Common myeloid progenitor, CD34-positive (primary cell): ENCODE results near the gene TCF12.

Experiments
- CTCF ChIA-PET: fragments of 350-600 bp; sonication (Branson Sonifier 250); formaldehyde crosslinking; loops from one replicate; lab custom pipeline; 2021; ENCODE audit warnings: antibody characterized with exemption; lab: Charles Lee
- POLR2A ChIA-PET: fragments of 350-600 bp; sonication (Branson Sonifier 250); formaldehyde crosslinking; loops from one replicate; lab custom pipeline; 2021; ENCODE audit warnings: antibody characterized with exemption; lab: Charles Lee
- DNase-seq, 3 donors: peaks; one replicate each; pipeline versions ENCODE4 v3.0.0 to v3.0.0-alpha.2; 2013
- H3K27ac ChIP-seq, 2 experiments: 1 replicate in 1 of 2; 2 replicates in 1 of 2; pipeline ENCODE4 v1.7.0; 2013; ENCODE audit warnings: inconsistent platforms in 2 of 2, low read length in 2 of 2, mild to moderate bottlenecking in 2 of 2, low read depth in 1 of 2, moderate library complexity in 1 of 2; ENCODE audit not compliant: severe bottlenecking in 2 of 2, insufficient read depth in 1 of 2, poor library complexity in 1 of 2
- H3K27me3 ChIP-seq, 5 experiments: replicated peaks in 2 of 5; 1 replicate in 3 of 5; 2 replicates in 2 of 5; pipeline versions ENCODE4 v1.6.1 to v1.7.0; 2013; ENCODE audit warnings: low read length in 4 of 5, mild to moderate bottlenecking in 2 of 5, moderate library complexity in 2 of 5, inconsistent platforms in 1 of 5; ENCODE audit not compliant: insufficient read depth in 5 of 5, control insufficient read depth in 4 of 5
- H3K36me3 ChIP-seq, 4 experiments: 1 replicate in 2 of 4; 2 replicates in 2 of 4; pipeline versions ENCODE4 v1.6.1 to v1.7.0; 2013; ENCODE audit warnings: low read length in 3 of 4, control low read depth in 1 of 4, mild to moderate bottlenecking in 1 of 4; ENCODE audit not compliant: control insufficient read depth in 4 of 4, insufficient read depth in 4 of 4
- H3K4me1 ChIP-seq, 4 experiments: 1 replicate in 3 of 4; 2 replicates in 1 of 4; pipeline versions ENCODE4 v1.6.1 to v1.7.1; 2013; ENCODE audit warnings: low read length in 3 of 4, mild to moderate bottlenecking in 3 of 4, control low read depth in 1 of 4, inconsistent platforms in 1 of 4, moderate library complexity in 1 of 4; ENCODE audit not compliant: control insufficient read depth in 4 of 4, insufficient read depth in 4 of 4; ENCODE audit errors: control extremely low read depth in 1 of 4
- H3K4me3 ChIP-seq, 7 experiments: 1 replicate in 4 of 7; 2 replicates in 3 of 7; pipeline versions ENCODE4 v1.5.1 to v1.7.0; 2013; ENCODE audit warnings: mild to moderate bottlenecking in 7 of 7, low read length in 6 of 7, moderate library complexity in 6 of 7, inconsistent platforms in 2 of 7, low read depth in 2 of 7, control low read depth in 1 of 7; ENCODE audit not compliant: insufficient read depth in 4 of 7, control insufficient read depth in 1 of 7; ENCODE audit errors: extremely low read depth in 1 of 7
- H3K9me3 ChIP-seq, 5 experiments: 1 replicate in 4 of 5; 2 replicates in 1 of 5; pipeline versions ENCODE4 v1.6.1 to v1.7.1; 2013; ENCODE audit warnings: low read length in 4 of 5, mild to moderate bottlenecking in 2 of 5, inconsistent platforms in 1 of 5, low read depth in 1 of 5, moderate library complexity in 1 of 5; ENCODE audit not compliant: control insufficient read depth in 4 of 5, insufficient read depth in 2 of 5; ENCODE audit errors: control extremely low read depth in 1 of 5
- WGBS: methylation state at CpG from one replicate; pipeline ENCODE4 v1.1.5; 2013; ENCODE audit not compliant: insufficient coverage; 5-methylcytosine and 5-hydroxymethylcytosine counted together

TCF12 gene

DNA sequence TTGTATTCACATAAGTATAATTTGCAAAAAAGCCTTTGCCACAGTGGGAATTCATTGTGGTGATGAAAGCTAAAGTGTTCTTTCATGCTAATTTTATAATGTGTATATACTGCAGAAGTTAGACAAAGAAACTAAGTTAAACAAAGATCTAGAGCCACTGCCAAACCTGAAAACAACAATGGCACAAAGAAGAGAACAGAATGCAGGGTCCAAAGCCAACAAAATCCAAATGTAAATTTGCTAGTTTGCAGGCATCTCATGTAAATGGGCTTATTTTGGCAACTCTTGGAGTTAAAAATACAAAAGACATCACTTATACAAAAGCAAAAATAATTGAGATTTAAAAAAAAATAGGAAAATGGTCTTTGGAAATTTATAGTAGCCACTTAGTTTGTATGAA is 123.0 kb downstream of the TCF12 start:
- H3K9me3 ChIP-seq = no peaks in the 10 kb centered on the region

DNA sequence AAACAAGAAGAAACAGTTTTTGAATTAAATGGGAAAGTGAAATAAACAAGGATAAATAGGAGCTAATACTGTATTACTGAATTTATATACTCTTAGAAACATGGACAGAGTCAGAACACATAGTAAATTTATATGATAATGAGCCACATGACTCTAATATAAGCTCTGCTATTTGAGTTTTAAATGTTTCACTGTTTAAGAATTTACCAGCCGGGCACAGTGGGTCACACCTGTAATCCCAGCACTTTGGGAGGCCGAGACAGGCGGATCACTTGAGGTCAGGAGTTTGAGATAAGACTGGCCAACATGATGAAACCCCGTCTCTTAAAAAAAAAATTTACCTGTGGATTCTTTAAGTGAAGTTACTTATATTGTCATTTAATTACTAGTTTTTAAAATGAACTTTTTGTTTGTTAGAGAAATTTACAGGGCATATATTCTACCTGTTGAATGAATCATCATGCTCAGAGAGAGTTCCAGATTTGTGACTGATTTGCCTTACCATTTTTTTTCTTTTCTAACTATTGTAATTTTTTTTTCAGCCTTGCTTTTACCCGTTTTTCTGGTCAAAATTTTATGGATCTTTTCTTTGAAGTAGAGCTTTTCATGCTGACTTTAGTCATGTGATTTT is 125.7 kb downstream of the TCF12 start:
- WGBS = 92% methylated on average over 2 of the region's 5 CpGs
- POLR2A ChIA-PET = no interaction called here
- CTCF ChIA-PET = no interaction called here

More for the DNA sequence above, 123.0 kb downstream of the TCF12 start:
- no peak for DNase-seq
- H3K27ac ChIP-seq = no peak overlapping the region
- no peaks in the 10 kb centered on the region for H3K27me3 ChIP-seq
- CTCF ChIA-PET = interaction anchor here (1.6 kb wide), 1 partner anchor 20 kb away, joined by 5 read pairs; no protein-coding TSS in a partner anchor
- no peak overlapping the region for H3K4me3 ChIP-seq
- POLR2A ChIA-PET = no interaction called here
- H3K4me1 ChIP-seq = peaks cover 0 to 5% (median 2%) of the 10 kb centered on the region in 4 experiments
- H3K36me3 ChIP-seq = peaks cover 0 to 2% (median 0%) of the 10 kb centered on the region in 4 experiments

DNA sequence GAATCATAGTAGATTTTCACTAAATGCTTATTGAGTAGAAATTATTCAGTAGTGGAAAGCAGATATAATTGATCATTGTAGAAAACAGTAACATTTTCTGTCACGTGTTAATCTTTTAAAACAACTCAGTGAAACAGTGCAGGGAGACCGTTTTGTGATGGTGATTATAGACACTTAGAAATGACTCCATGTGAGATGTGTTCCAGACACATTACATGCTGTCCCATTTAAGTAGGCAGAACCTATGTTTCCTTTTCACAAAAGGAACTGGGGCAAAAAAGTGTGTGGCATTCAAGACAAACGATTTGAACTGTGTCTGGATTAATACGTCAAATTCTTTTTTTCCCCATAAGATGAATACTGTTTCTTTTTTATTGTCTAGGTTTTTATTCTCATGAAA is 126.5 kb downstream of the TCF12 start:
- ChIA-PET POLR2A (no interaction called here), CTCF (no interaction called here)
- peaks cover 3 to 7% (median 4%) of the 10 kb centered on the region in 4 experiments for H3K4me1 ChIP-seq
- H3K36me3 ChIP-seq = peaks cover 0 to 6% (median 1%) of the 10 kb centered on the region in 4 experiments
- no peak overlapping the region for H3K27ac ChIP-seq
- 100% methylated on average over 3 of the region's 4 CpGs for WGBS
- no peak for DNase-seq
- H3K4me3 ChIP-seq = no peak overlapping the region
- no peaks in the 10 kb centered on the region for H3K27me3 ChIP-seq
- H3K9me3 ChIP-seq = no peaks in the 10 kb centered on the region

More for the DNA sequence above, 125.7 kb downstream of the TCF12 start:
- DNase-seq = no peak
- Histone ChIP-seq H3K36me3 (peaks cover 0 to 5% (median 1%) of the 10 kb centered on the region in 4 experiments), H3K4me3 (no peak overlapping the region), H3K27ac (no peak overlapping the region), H3K9me3 (no peaks in the 10 kb centered on the region), H3K27me3 (no peaks in the 10 kb centered on the region), H3K4me1 (peaks cover 5 to 7% (median 7%) of the 10 kb centered on the region in 4 experiments)

DNA sequence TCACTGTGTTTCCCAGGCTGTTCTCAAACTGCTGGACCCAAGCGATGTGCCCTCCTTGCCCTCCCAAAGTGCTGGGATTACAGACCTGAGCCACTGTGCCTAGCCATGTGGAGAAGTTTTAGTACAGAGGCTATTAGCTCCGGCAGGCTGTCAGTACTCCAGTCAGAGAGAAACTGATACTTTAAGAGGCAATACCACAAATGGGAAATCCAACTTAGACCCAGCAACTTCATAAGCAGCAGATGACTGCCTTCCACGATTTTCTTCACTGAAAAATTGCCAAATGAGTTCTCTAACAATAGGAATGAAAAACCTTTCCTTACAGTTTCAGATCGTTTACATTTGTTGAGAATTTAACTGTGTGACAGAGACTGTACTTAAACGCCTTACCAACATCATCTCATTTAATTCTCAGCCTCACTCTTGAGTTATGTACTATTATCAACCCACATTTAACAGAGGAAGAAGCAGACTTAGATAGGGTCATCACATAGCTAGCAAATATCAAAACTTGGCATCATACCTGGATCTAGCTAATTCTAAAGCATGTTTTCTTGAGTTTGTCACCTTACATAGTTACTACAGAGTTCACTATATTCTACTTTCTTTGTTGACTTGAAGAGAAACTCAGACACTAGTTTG is 127.4 kb downstream of the TCF12 start:
- POLR2A ChIA-PET = no interaction called here
- H3K9me3 ChIP-seq = no peaks in the 10 kb centered on the region
- 100% methylated on average over 2 of the region's 5 CpGs for WGBS
- H3K27me3 ChIP-seq = no peaks in the 10 kb centered on the region
- H3K4me1 ChIP-seq = peaks cover 3 to 7% (median 4%) of the 10 kb centered on the region in 4 experiments
- no peak for DNase-seq
- peaks cover 0 to 6% (median 1%) of the 10 kb centered on the region in 4 experiments for H3K36me3 ChIP-seq
- CTCF ChIA-PET = no interaction called here
- no peak overlapping the region for H3K27ac ChIP-seq
- no peak overlapping the region for H3K4me3 ChIP-seq

DNA sequence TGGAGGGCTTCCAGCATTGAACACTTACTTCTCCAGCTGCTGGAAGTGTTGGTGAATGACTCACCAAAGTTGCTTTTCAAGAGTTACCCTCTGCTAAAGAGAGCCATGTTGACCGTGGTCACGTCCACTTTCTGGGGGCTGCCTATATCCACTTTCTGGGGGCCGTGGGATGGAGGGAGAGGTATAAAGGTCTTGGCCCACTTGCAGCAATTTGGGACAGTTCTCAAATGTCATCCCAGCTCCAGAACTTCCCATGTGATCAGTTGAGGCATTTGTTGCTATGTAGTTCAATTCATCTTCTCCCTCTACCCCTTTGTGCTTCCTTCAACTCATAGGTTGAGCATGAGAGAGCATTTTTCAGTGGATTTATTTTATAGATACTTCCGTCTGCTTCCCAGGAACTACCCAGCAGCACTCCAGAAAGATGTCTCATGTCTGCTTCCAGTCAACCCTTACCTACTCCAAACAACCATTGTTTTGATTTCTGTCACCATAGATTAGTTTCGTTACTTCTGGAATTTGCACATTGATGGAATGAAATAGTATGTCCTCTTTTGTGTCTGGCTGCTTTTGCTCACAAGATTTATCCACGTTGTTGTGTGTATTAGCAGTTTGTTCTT is 130.6 kb downstream of the TCF12 start:
- POLR2A ChIA-PET = no interaction called here
- CTCF ChIA-PET = no interaction called here
- H3K4me1 ChIP-seq = peaks cover 3 to 8% (median 4%) of the 10 kb centered on the region in 4 experiments
- no peak overlapping the region for H3K4me3 ChIP-seq
- no peak overlapping the region for H3K27ac ChIP-seq
- 100% methylated on average over 2 of the region's 6 CpGs for WGBS
- no peaks in the 10 kb centered on the region for H3K9me3 ChIP-seq
- no peak for DNase-seq
- H3K36me3 ChIP-seq = peaks cover 0 to 6% (median 0%) of the 10 kb centered on the region in 4 experiments
- no peaks in the 10 kb centered on the region for H3K27me3 ChIP-seq

GRCh38 chr15:57053470-57053869 is 135.0 kb downstream of the TCF12 start:
- Histone ChIP-seq H3K4me3 (no peak overlapping the region), H3K9me3 (no peaks in the 10 kb centered on the region), H3K4me1 (peaks cover 0 to 4% (median 2%) of the 10 kb centered on the region in 4 experiments), H3K27ac (no peak overlapping the region), H3K36me3 (peaks cover 0 to 6% (median 0%) of the 10 kb centered on the region in 4 experiments), H3K27me3 (no peaks in the 10 kb centered on the region)
- DNase-seq = no peak
- ChIA-PET CTCF (interaction anchor here (1.0 to 1.3 kb wide), 2 partner anchors 8 to 38 kb away, joined by 3 read pairs; no protein-coding TSS in a partner anchor), POLR2A (no interaction called here)
- WGBS = 100% methylated on average over 2 of the region's 4 CpGs
